Muscle of leg (tissue), 11 donors: ENCODE data around the gene POFUT2. TPM values are rescaled to one million over a fixed set of nuclear protein-coding genes. Genes with fewer than 3 reads are reported as not detected.

Experiments
- DNase-seq: peaks from one replicate; pipeline ENCODE4 v3.0.0; 2013
- H3K27ac ChIP-seq: one replicate; pipeline ENCODE4 v1.5.1; 2013; ENCODE audit warnings: mild to moderate bottlenecking, low read length, control low read depth
- H3K27me3 ChIP-seq: one replicate; pipeline ENCODE4 v1.6.1; 2013; ENCODE audit warnings: low read length; ENCODE audit not compliant: control insufficient read depth, insufficient read depth
- H3K36me3 ChIP-seq: one replicate; pipeline ENCODE4 v1.6.1; 2013; ENCODE audit warnings: low read length; ENCODE audit not compliant: control insufficient read depth, insufficient read depth
- H3K4me1 ChIP-seq: one replicate; pipeline ENCODE4 v1.6.1; 2013; ENCODE audit warnings: low read length; ENCODE audit not compliant: control insufficient read depth, insufficient read depth
- H3K4me3 ChIP-seq: one replicate; pipeline ENCODE4 v1.5.1; 2013; ENCODE audit warnings: low read length, control low read depth
- H3K9me3 ChIP-seq: replicated peaks from 2 replicates; pipeline ENCODE4 v1.6.1; 2013; ENCODE audit warnings: low read depth, low read length; ENCODE audit not compliant: control insufficient read depth
- WGBS: methylation state at CpG from one replicate; pipeline ENCODE4 v1.1.5; 2013; ENCODE audit warnings: missing lambda C conversion rate; ENCODE audit not compliant: insufficient coverage; 5-methylcytosine and 5-hydroxymethylcytosine counted together
- polyA plus RNA-seq, 8 donors: library from polyadenylated mRNA; unstranded; fragments of 120-200 nt; gene quantifications; one replicate each; pipeline versions ENCODE4 v1.2.1 to v1.2.3, GENCODE V29; 2013; ENCODE audit warnings: inconsistent platforms in 1 of 8, low replicate concordance in 1 of 8; ENCODE audit not compliant: insufficient read length in 8 of 8, insufficient read depth in 1 of 8
- total RNA-seq: library from RNA; stranded (reverse); fragments of 120-200 nt; gene quantifications from one replicate; pipeline ENCODE4 v1.2.4, GENCODE V29; 2013

The POFUT2 gene
- total and polyA plus RNA-seq, 9 donors = 30.8 to 47.3 (median 37.7) TPM

DNA sequence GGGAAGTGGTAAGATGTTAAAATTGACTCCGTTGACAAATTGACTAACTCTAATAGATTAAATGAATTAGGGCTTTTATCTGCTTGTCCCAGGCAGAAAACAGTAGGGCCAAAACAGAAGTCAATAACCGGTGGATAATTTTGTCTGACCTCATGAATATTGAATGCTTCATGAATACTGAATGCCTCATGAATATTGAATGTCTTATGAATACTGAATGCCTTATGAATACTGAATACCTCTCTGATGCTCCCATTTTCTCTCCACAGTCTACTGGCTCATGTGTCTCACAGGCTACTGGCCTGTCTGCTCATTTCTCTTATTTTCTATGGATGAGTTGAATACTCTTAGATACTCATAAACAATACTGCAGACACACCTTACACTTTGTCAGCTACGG, 56.0 kb downstream of the POFUT2 start:
- Histone ChIP-seq H3K27ac (no peak overlapping the region), H3K4me1 (no peaks in the 10 kb centered on the region), H3K36me3 (no peaks in the 10 kb centered on the region), H3K4me3 (no peak overlapping the region), H3K9me3 (no peaks in the 10 kb centered on the region), H3K27me3 (peaks cover 6% of the 10 kb centered on the region)
- no peak for DNase-seq
- no CpG with 5 or more reads among the region's 3 CpGs for WGBS

GRCh38 chr21:45228656-45229240, 58.9 kb downstream of the POFUT2 start:
- Histone ChIP-seq H3K4me1 (peaks cover 2% of the 10 kb centered on the region), H3K9me3 (no peaks in the 10 kb centered on the region), H3K4me3 (no peak overlapping the region), H3K27ac (no peak overlapping the region), H3K36me3 (peaks cover 1% of the 10 kb centered on the region), H3K27me3 (no peaks in the 10 kb centered on the region)
- WGBS = 60% methylated on average over 1 of the region's 3 CpGs
- DNase-seq = no peak

GRCh38 chr21:45228171-45228641, 59.5 kb downstream of the POFUT2 start:
- peaks cover 7% of the 10 kb centered on the region for H3K36me3 ChIP-seq
- H3K27ac ChIP-seq = no peak overlapping the region
- H3K9me3 ChIP-seq = no peaks in the 10 kb centered on the region
- peak; percentile 55 for DNase-seq
- peaks cover 2% of the 10 kb centered on the region for H3K4me1 ChIP-seq
- 43% methylated on average over 3 of the region's 6 CpGs for WGBS
- H3K4me3 ChIP-seq = no peak overlapping the region
- H3K27me3 ChIP-seq = no peaks in the 10 kb centered on the region

GRCh38 chr21:45227735-45228134, 60.0 kb downstream of the POFUT2 start:
- H3K4me1 ChIP-seq = peaks cover 2% of the 10 kb centered on the region
- H3K9me3 ChIP-seq = no peaks in the 10 kb centered on the region
- no peak overlapping the region for H3K4me3 ChIP-seq
- H3K36me3 ChIP-seq = peaks cover 11% of the 10 kb centered on the region
- H3K27me3 ChIP-seq = no peaks in the 10 kb centered on the region
- H3K27ac ChIP-seq = no peak overlapping the region
- no peak for DNase-seq
- 81% methylated on average over 4 of the region's 10 CpGs for WGBS

GRCh38 chr21:45226540-45227326, 61.0 kb downstream of the POFUT2 start:
- no peak overlapping the region for H3K27ac ChIP-seq
- WGBS = 55% methylated on average over 6 of the region's 15 CpGs
- peaks cover 2% of the 10 kb centered on the region for H3K4me1 ChIP-seq
- H3K36me3 ChIP-seq = peaks cover 19% of the 10 kb centered on the region
- no peaks in the 10 kb centered on the region for H3K9me3 ChIP-seq
- H3K27me3 ChIP-seq = no peaks in the 10 kb centered on the region
- no peak for DNase-seq
- no peak overlapping the region for H3K4me3 ChIP-seq

GRCh38 chr21:45225741-45226327, 61.9 kb downstream of the POFUT2 start:
- no peaks in the 10 kb centered on the region for H3K9me3 ChIP-seq
- peaks cover 2% of the 10 kb centered on the region for H3K4me1 ChIP-seq
- H3K27ac ChIP-seq = no peak overlapping the region
- H3K36me3 ChIP-seq = peaks cover 28% of the 10 kb centered on the region
- H3K27me3 ChIP-seq = no peaks in the 10 kb centered on the region
- no peak for DNase-seq
- WGBS = 69% methylated on average over 12 of the region's 16 CpGs
- H3K4me3 ChIP-seq = no peak overlapping the region

- Histone ChIP-seq H3K36me3 (peaks cover 31% of the 10 kb centered on the region), H3K4me3 (no peak overlapping the region), H3K27me3 (no peaks in the 10 kb centered on the region), H3K4me1 (peaks cover 2% of the 10 kb centered on the region), H3K9me3 (no peaks in the 10 kb centered on the region), H3K27ac (no peak overlapping the region)
- 100% methylated on average over 2 of the region's 11 CpGs for WGBS
- DNase-seq = no peak
These were observed 62.5 kb downstream of the POFUT2 start for GRCh38 chr21:45225041-45225740.

GRCh38 chr21:45224189-45224938, 63.3 kb downstream of the POFUT2 start:
- Histone ChIP-seq H3K36me3 (peaks cover 31% of the 10 kb centered on the region), H3K4me3 (no peak overlapping the region), H3K9me3 (no peaks in the 10 kb centered on the region), H3K4me1 (peaks cover 2% of the 10 kb centered on the region), H3K27me3 (no peaks in the 10 kb centered on the region), H3K27ac (no peak overlapping the region)
- WGBS = 61% methylated on average over 8 of the region's 24 CpGs
- DNase-seq = no peak

DNA sequence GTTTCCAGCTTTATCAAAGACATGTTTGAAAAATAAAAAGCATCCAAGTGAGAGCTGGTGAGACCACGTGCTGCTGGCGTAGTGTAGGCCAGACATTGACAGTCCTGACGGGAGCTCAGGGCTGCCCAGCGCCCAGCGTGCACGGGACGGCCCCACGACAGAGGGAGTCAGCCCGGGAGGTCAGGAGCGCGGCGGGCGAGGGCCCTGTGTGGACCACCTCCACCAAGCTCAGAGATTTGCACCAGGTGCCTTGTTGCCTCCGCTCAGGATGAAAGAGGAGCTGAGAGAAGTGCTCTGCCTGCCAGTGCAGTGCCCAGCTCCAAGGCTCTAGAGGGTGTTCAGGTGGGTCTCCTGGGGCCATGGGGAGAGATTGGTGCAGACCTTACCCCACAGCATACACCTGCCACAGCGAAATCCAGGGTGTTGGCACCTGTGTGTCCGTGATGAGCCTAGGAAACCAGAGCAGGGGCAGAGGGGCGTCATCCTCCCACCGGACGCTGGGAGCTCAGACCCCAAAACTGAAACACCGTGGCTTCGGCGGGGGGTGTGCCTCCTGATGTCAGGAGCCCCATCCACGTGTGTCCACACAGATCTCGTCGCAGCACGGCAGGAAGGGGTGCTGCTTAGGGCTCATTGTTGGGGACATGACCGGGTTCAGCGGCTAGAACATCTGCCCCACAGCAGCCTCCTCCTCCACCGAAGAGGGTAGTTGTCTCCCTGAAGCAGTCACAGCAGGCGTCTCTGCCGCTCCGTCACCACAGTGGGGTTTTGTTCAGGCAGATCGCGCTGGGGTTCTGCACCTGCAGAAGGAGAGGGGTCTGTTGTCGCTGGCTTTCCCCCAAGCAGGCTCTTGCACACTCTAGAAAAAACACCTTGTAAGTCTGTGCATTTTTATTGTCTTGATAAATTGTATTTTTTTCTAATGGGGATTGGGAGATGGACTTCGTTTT, 64.2 kb downstream of the POFUT2 start:
- peaks cover 2% of the 10 kb centered on the region for H3K4me1 ChIP-seq
- H3K9me3 ChIP-seq = no peaks in the 10 kb centered on the region
- H3K4me3 ChIP-seq = no peak overlapping the region
- H3K27ac ChIP-seq = no peak overlapping the region
- 90% methylated on average over 23 of the region's 36 CpGs for WGBS
- H3K27me3 ChIP-seq = no peaks in the 10 kb centered on the region
- no peak for DNase-seq
- peaks cover 32% of the 10 kb centered on the region for H3K36me3 ChIP-seq
